ENCODE data around the gene PTRH2. TPM values are rescaled to one million over a fixed set of nuclear protein-coding genes. Genes with fewer than 3 reads are reported as not detected.

PTRH2 gene
- total RNA-seq (ENCODE audit: low replicate concordance), result 13.9 and 25.9 TPM in 2 replicates

DNA sequence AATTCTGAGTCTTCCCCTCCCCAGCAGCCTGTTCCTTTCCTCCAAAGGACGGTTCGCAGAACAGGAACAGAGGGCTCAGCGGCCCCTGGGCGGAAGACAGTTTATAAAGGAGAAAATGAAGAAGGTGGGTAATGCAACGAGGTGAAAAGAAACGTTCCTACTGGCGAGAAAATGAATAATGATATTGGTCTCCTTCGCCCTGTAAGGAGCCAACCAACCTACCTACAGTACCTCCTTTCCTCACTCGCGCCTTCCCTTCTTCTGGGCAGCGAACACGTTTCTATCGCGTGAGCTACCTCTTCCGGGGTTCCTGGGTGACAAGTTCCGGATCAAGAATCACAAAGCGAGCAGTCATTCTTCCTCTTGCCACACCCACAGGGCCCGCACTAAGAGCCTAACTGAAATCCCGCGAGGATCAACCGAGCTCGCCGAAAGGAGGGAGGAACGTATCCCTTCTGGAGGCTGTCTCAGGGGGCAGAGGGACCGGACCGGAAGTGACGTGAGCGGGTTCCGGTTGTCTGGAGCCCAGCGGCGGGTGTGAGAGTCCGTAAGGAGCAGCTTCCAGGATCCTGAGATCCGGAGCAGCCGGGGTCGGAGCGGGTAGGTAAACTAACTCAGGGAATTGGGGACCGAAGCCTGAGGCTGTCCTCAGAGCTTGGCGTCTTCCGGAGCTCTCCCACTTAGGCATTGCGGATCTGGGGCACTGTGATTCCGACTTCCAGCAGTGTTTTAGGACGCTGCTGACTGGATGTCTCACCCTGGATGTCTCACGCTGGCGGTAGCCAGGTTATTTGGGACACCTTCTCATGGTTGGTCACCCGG is at the start of gene PTRH2, which contains the start of gene VMP1:
PTRH2 (minus strand) TSS at position 282 of the 822 bp plus-strand sequence. CDS start 9,452 bp downstream, outside the sequence.
VMP1 (plus strand) TSS at position 506 of the 822 bp plus-strand sequence. CDS start 23,793 bp downstream, outside the sequence.

Other genes with a start within 250 kb of the PTRH2 start
- 42.8 and 45.4 TPM in 2 replicates for gene DHX40, start 141.8 kb downstream of the PTRH2 start, total RNA-seq (ENCODE audit: low replicate concordance)
- gene CLTC, start 87.5 kb downstream of the PTRH2 start, total RNA-seq (ENCODE audit: low replicate concordance), result 314 and 503 TPM in 2 replicates
- gene VMP1, start 224 bp upstream of the PTRH2 start, total RNA-seq (ENCODE audit: low replicate concordance), result 125 and 227 TPM in 2 replicates
- 2.5 and 5.3 TPM in 2 replicates for gene TUBD1, start 185.5 kb upstream of the PTRH2 start, total RNA-seq (ENCODE audit: low replicate concordance)
- gene RPS6KB1, start 185.7 kb upstream of the PTRH2 start, total RNA-seq (ENCODE audit: low replicate concordance), result 14.2 and 14.4 TPM in 2 replicates

Measured in smooth muscle cell of the coronary artery (primary cell).